Activated effector memory CD4-positive, alpha-beta T cell treated with Interleukin-2 at 50 U/mL for 16 hours (primary cell): Measurements from ENCODE around the gene OST4.
"Not testable (repeated sequence)": the region's sequence is repeated elsewhere in the genome, so short reads cannot be mapped to it uniquely, and the experiment has no call there.

Experiments used
- DNase-seq: peaks from one replicate; pipeline ENCODE4 v3.0.0-alpha.2; 2020

The OST4 gene

DNA sequence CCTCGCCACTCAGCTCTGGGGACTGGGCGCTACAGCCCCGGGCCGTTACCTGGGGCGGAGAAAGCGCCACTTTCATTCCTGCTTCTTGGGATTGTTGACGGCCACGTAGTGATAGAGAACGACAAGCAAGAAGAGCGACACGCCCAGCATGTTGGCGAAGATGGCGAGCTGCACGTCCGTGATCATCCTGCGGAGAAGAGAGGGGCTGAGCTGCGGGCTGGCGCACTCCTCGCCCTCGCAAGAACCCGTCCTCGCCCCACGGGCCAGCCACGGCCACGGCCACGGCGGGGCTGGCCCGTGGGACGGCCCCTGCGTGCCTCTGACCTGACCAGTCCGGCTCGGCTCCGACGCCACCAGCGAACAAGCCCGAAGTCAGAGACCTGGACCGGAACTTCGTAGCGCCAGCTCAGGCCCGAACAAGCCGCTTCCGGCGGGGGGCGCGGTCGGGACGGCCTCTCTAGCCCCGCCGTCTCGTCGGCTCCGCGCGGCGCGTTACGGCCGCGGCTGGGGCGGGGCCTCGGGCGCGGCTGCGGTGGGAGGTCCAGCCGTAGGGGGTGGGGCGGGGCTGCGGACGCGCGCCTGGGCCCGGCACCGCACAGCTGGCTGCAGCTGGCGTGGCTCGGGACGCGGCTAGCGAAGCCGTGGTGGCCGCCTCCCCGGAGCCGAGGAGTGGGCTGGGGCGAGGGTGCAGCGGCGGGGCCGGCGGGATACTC lies at the start of gene OST4:
Gene OST4, minus strand, starts transcription at position 378 of the 713 bp plus-strand sequence.
- DNase-seq, result peak; percentile 89

- not testable (repeated sequence) for DNase-seq
Measured at GRCh38 chr2:27119330-27119670, 47.8 kb upstream of the OST4 start.

DNA sequence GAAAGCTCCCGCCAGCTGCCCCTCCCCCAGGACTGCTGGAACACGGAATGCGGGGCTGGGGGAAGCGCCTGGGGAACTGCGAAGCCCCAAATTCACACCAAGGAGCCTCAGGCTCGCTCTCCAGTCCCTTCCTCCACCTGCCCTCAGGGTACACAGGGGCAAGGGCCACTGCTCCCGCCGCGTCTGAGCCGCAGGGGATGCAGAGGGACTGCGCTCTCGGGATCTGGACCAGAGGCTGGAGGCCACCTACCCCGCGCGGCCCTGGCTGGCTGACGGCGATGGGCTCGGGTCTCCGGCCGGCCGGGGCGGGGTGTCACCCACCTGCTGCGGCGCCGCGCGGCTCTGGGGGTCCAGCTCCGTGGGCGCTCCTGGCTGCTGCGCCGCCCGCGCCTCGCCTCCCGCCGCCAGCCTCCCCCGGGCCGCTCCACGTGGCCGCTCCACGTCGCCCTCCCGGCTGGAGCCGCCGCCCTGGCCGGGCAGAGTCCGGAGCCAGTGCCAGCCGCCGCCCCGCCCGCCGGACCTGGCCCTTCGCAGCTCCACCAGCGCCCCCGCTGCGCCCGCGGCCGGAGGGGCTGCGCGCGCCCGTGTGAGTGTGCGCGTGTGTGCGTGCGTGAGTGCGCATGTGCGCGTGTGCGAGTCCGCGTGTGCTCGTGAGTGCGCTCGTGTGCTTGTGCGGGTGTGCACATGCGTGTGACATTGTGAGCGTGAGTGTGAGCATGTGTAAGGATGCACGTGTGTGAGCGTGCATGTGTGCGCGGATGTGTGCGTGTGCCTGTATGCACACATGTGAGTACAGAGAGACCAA lies 47.3 kb upstream of the OST4 start, which contains the start of gene CGREF1:
Gene CGREF1, minus strand, starts transcription at position 604 of the 805 bp plus-strand sequence. CDS start 14,762 bp downstream, outside the sequence.
- DNase-seq, result no peak

GRCh38 chr2:27117995-27118524 lies 46.6 kb upstream of the OST4 start:
- DNase-seq, result no peak

- DNase-seq, result no peak
Measured at GRCh38 chr2:27115519-27115918, 44.1 kb upstream of the OST4 start.

DNA sequence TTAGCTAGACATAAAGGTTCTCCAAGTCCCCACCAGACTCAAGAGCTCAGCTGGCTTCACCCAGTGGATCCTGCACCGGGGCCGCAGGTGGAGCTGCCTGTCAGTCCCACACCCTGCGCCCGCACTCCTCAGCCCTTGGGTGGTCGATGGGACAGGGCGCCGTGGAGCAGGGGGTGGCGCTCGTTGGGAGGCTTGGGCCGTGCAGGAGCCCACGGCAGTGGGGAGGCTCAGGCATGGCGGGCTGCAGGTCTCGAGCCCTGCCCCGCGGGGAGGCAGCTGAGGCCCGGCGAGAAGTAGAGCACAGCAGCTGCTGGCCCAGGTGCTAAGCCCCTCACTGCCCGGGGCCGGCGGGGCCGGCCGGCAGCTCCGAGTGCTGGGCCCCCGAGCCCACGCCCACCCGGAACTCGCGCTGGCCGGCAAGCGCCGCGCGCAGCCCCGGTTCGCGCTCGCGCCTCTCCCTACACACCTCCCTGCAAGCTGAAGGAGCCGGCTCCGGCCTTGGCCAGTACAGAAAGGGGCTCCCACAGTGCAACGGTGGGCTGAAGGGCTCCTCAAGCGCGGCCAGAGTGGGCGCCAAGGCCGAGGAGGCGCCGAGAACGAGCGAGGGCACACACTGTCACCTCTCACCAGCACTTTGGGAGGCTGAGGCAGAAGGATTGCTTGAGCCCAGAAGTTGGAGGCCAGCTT lies 40.1 kb upstream of the OST4 start:
- DNase-seq, result not testable (repeated sequence)

GRCh38 chr2:27110603-27111352 lies 39.3 kb upstream of the OST4 start:
- not testable (repeated sequence) for DNase-seq

- DNase-seq, result no peak
Measured at GRCh38 chr2:27109083-27109482, 37.6 kb upstream of the OST4 start.

DNA sequence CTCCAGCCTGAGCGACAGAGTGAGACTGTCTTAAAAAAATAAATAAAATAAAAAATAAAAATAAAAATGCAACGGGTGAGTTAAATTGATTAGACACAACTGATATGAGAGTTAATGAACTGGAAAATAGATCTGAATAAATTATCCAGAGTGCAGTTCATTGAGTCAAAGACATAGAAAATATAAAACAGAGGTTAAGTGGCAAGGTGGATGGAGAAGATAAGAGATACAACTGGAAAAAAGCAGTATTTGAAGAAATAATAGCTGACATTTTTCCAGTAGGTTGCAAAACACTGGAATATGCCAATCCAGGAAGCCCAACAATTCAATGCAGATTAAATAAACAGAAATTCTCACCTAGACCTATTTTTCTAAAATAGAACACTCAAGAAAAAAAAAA lies 36.8 kb upstream of the OST4 start:
- DNase-seq, result no peak

GRCh38 chr2:27105981-27106380 lies 34.5 kb upstream of the OST4 start:
- DNase-seq, result no peak

DNA sequence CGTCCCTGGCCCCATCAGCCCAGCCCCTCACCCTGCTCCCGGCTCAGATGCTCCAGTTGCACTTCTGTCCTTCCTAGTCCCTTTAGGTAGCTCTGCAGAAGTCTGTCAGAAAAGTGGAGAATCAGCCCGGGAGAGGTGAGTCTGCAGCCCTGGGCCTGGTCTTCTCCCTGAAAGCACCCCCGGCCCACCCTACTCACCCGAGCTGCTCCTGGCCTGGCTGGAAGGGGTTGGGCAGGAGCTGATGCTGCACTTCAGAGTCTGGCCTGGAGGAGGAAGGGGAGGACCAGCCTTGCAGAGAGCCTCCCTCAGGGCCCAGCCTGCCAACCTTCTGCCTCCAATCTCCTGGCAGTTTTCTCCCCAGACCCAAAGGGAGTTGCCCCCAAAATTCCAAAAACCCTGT lies 30.9 kb upstream of the OST4 start:
- DNase-seq, result no peak

GRCh38 chr2:27100036-27100435 lies 28.6 kb upstream of the OST4 start:
- no peak for DNase-seq

- no peak for DNase-seq
Measured at GRCh38 chr2:27099334-27099955, 28.0 kb upstream of the OST4 start.

DNA sequence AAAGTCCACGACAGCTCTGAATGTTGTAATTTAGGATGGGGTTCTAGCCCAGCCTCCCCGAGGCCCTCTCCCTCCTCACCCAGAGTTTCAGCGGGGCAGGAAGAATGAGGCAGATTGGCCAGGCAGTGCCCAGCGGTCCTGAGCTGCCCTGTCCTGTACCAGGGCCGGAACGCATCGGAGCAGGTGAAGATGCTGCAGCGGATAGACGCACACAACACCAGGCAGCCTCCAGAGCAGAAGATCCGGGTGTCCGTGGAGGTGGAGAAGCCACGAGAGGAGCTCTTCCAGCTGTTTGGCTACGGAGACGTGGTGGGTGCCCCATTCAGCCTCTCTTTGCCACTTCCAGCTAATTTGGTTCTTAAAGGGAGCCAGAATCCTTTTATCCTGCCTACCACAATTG lies 25.9 kb upstream of the OST4 start:
- no peak for DNase-seq

DNA sequence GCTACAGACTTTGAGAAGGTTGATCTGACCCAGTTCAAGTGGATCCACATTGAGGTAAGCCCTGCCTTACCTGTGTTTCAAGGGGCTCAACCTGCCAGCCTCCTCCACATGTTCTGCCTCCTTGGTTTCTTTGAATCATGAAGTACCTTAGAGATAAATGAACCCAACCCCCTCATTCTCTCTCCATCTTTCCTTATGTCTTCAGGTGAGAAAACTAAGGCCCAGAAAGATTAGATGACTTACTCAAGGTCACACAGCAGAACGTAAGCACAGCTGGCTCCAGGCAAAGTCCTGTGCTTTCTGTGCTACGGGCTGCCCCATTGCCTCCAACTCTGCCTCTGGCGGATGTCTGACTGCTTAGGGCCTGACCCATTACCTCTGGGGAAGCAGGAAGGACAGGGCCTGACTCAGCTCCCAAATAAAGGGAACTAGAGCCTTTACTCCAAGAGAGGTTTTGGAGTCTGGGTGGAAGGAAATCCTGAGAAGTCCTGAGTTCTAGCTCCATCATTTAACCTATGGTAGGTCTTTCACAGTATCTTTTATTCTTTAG lies 25.4 kb upstream of the OST4 start:
- DNase-seq, result no peak

GRCh38 chr2:27095745-27096651 lies 24.5 kb upstream of the OST4 start:
- DNase-seq, result peak; percentile 12

GRCh38 chr2:27095427-27095744 lies 23.9 kb upstream of the OST4 start:
- no peak for DNase-seq

DNA sequence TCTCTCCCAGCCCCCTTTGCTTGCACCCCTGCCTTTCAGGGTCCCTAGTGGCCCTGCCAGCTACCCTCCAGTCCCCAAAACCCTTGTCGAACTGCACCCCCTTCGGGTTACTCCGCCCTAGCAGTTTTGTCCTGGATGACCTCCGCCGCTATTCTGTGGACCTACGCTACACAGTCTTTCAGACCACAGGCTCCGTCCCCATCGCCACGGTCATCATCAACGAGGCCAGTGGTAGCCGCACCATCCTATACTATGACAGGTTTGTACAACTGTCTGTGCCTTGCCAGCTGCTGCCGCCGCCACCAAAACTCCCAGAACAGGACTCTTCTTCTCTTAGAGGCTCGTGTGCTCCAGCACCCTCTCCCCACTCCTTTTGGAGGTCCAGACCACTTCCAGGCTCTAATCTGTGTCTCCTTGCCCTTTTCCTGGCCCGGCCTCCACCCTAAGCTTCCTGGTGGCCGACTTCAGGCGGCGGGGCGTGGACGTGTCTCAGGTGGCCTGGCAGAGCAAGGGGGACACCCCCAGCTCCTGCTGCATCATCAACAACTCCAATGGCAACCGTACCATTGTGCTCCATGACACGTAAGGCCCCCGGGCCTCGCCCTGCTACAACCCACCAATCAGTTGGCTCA lies 23.0 kb upstream of the OST4 start:
- no peak for DNase-seq

- DNase-seq, result no peak
Measured at GRCh38 chr2:27093430-27094352, 22.2 kb upstream of the OST4 start.
